ENCODE data around the gene ELP5.

DNA sequence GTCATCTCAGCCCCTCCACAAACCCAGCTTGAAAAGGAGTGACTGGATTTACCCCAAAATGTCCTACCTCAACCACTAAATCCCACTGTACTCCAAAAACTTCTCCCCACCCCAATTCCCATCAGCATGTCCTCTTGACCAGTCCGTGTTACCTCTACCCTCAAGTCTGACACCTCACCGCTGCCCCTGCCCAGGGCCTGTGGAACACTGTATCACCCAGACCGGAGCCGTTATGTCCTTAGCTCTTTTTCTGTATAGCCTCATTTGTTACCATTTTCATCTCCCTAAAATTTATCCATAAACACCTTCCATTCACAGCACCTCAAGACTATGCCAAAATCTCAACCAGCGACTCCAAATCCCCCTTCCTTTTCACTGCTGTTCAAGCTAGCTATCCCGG is 15.2 kb upstream of the ELP5 start:
- TF ChIP-seq, protein P1, sequence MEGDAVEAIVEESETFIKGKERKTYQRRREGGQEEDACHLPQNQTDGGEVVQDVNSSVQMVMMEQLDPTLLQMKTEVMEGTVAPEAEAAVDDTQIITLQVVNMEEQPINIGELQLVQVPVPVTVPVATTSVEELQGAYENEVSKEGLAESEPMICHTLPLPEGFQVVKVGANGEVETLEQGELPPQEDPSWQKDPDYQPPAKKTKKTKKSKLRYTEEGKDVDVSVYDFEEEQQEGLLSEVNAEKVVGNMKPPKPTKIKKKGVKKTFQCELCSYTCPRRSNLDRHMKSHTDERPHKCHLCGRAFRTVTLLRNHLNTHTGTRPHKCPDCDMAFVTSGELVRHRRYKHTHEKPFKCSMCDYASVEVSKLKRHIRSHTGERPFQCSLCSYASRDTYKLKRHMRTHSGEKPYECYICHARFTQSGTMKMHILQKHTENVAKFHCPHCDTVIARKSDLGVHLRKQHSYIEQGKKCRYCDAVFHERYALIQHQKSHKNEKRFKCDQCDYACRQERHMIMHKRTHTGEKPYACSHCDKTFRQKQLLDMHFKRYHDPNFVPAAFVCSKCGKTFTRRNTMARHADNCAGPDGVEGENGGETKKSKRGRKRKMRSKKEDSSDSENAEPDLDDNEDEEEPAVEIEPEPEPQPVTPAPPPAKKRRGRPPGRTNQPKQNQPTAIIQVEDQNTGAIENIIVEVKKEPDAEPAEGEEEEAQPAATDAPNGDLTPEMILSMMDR (IDR thresholded peaks at IDR 0.05; ENCODE audit: insufficient read depth, low read depth, low read length), result no peak
- no peak for TF ChIP-seq EZH2 (IDR thresholded peaks at IDR 0.05; ENCODE audit: insufficient read depth, low read length)
